ENCODE results near the gene SPAG7.

SPAG7 gene

DNA sequence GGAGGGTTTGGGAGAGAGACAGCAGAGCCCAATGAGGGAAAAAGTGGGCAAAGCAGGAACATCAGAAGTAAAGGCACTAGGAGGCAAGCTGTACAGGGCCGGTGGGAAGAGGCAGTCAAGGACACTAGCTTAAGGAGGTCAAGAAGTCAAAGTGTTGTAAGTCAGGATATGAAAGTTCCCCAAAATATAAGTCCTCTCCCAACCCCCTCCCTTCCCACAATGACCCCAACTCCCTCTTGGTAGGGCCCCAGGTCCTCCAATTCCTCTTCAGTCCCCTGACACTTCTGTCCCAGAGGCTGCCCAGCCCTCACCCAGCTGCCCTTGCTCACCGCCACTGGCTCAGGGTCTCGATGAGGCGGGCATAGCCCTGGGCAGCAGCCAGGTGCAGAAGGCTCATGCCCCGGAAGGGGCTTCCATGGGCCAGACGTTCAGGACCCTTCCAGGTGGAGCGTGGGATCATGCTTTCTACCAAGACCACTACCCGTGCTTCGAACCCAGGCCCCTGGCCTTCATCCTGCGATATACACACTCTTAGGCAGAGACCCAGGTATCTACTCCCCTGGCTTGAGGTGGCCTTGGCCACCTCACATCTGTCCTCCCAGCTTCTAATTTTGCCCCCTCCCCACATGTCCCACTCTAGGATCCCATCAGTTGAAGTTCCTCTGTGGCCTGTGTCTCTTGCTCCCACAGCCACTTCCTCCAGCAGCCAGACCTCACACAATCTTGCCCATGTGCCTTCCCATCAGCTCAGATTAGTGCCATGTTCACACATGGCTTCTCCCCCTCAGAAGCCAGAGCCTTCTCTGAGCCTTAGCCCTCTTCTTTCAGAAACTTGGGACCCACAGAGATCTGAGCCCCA lies 5.9 kb upstream of the SPAG7 start:
- no peak for FAIRE-seq
- DNase-seq (ENCODE audit: insufficient read length, low spot score), result no peak
- TF ChIP-seq CTCF (IDR thresholded peaks at IDR 0.05; ENCODE audit: insufficient read depth, missing control alignments), result no peak

GRCh38 chr17:4972752-4973151 lies 5.1 kb upstream of the SPAG7 start:
- DNase-seq (ENCODE audit: insufficient read length, low spot score) (no peak), FAIRE-seq (no peak)
- no peak for TF ChIP-seq CTCF (IDR thresholded peaks at IDR 0.05; ENCODE audit: insufficient read depth, missing control alignments)

- DNase-seq (ENCODE audit: insufficient read length, low spot score) (no peak), FAIRE-seq (no peak)
- no peak for TF ChIP-seq CTCF (IDR thresholded peaks at IDR 0.05; ENCODE audit: insufficient read depth, missing control alignments)
Observed at GRCh38 chr17:4972322-4972721, 4.7 kb upstream of the SPAG7 start.

DNA sequence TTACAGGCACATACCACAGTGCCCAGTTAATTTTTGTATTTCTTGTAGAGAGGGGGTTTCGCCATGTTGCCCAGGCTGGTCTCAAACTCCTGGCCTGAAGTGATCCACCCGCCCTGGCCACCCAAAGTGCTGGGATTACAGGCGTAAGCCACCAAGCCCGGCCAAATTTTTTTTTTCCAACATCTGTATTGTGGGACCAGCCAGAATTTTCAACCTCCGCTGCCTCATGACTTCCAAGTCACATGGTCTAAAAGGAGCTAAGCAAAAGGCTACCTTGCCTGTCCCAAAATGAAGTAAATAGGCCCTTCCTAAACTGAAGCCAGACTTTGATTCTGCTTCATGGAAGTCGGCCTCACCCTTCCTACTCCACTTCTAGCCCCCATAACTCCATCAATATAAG lies 4.2 kb upstream of the SPAG7 start:
- DNase-seq (ENCODE audit: insufficient read length, low spot score), result no peak
- no peak for FAIRE-seq
- no peak for TF ChIP-seq CTCF (IDR thresholded peaks at IDR 0.05; ENCODE audit: insufficient read depth, missing control alignments)

DNA sequence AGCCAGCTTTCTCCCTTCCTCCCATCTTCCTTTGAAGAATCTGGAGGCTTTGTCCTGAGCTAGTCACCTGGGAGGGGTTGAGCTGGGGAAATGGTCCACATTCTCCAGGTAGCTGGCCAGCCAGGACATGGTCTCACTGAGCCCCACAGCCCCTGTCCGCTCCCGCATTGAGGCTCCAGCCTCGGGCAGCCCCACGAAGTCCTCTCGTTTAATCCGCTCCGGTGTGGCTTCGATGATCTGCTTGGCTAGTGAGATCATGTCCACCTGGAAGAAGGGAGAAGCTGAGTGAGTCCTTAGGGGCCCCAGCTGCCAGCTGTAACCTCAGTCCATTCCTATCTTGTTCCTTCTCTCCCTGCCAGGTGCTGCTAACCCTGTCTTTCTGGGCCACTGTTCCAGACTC lies 2.7 kb upstream of the SPAG7 start:
- no peak for FAIRE-seq
- DNase-seq (ENCODE audit: insufficient read length, low spot score), result no peak
- no peak for TF ChIP-seq CTCF (IDR thresholded peaks at IDR 0.05; ENCODE audit: insufficient read depth, missing control alignments)

GRCh38 chr17:4969551-4970173 lies 2.0 kb upstream of the SPAG7 start:
- FAIRE-seq, result no peak

More at GRCh38 chr17:4969551-4970173, 2.0 kb upstream of the SPAG7 start:
- no peak for DNase-seq (ENCODE audit: insufficient read length, low spot score)
- TF ChIP-seq CTCF (IDR thresholded peaks at IDR 0.05; ENCODE audit: insufficient read depth, missing control alignments), result no peak
